Nucleus accumbens (tissue), 56 donors: ENCODE results near the gene OR6M1.

Experiments used
- DNase-seq, 56 donors: peaks; one replicate each; lab custom pipeline; 2025; lab: John Stamatoyannopoulos, UW

OR6M1 gene, protein sequence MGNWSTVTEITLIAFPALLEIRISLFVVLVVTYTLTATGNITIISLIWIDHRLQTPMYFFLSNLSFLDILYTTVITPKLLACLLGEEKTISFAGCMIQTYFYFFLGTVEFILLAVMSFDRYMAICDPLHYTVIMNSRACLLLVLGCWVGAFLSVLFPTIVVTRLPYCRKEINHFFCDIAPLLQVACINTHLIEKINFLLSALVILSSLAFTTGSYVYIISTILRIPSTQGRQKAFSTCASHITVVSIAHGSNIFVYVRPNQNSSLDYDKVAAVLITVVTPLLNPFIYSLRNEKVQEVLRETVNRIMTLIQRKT

DNA sequence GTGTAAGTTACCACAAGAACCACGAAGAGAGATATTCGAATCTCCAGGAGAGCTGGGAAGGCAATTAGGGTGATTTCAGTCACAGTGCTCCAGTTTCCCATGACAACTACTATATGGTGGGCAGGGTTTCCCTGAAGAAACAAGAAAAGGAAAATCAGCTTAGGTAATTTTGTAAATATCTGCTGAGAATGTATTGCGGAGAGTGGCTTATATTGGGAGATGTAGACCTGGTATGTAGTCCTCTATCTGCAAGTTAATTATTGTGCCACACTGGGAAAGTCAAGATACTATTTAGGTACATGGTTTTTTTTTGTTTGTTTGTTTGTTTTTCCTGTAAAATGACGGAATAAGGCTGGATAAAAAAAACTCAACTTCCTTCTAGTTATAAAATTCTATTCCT lies at the start of gene OR6M1:
Gene OR6M1, minus strand, starts transcription at position 101 of the 400 bp plus-strand sequence. Its CDS starts 0 bp downstream, at position 101.
- DNase-seq = no peak

DNA sequence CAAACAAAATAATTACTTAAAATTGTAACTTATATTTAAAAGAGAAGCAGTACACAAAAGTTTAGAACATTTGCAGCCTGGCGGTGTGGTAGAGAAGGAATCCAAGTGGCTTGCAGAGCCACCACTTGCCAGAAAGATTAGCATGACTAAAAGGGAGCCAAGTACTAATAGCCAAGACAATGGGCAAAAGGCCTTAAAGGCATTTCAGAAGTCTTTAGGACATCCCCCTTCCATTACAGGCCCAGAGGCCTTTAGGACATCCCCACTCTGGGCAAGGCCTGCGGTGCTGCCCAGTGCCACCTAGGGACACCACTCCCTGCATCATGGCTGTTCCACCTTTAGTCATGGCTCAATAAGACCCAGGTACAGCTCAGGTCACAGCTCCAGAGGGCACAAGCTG lies 46.9 kb upstream of the OR6M1 start:
- DNase-seq = no peak

DNA sequence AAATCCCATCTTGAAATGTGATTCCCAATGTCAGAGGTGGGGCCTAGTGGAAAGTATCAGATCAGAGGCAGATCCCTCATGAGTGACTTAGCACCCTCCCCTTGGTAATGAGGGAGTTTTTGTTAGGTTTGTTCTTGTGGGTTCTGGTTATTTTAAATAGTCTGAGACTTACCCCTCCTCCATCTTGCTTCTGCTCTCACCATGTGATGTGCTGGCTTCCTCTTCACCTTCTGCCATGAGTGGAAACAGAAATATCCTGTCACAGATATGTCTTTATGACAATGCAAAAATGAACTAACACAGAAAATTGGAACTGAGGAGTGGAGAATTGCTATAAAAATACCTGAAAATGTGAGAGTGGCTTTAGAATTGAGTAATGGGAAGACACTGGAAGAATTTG lies 46.2 kb upstream of the OR6M1 start:
- DNase-seq = no peak

DNA sequence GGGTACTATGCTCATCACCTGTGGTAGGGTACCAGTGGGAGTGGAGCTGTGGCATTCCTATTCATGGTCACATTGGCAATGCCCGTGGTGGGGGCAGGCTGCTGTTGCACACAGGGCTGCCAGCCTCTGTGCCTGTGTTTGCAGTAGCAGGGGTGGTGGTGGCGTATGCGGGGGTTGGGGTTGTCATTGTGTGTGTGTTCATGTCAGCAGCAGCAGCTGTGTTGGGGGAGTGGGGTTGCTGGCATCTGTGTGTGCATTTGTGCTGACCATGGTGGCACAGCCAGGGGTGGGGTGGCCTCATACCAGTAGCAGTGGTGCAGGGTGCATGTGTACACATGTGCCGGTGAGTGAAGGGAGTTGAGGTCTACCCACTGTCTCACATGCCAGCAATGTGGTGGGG lies 45.0 kb upstream of the OR6M1 start:
- no peak for DNase-seq

DNA sequence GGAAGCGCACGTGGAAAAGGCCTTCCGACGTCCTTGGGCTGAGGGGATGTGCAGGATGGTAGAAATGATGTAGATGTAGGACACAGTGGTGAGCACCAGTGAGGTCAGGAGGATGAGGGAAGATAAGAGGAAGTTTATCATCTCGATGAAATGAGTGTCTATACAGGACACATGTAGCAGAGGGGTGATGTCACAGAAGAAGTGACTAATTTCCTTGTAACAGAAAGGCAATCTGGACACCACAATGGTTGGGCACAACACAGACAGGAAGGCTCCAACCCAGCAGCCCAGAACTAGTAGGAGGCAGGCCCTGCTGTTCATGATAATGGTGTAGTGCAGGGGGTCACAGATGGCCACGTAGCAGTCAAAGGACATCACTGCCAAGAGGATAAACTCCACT lies 35.0 kb upstream of the OR6M1 start:
- no peak for DNase-seq

DNA sequence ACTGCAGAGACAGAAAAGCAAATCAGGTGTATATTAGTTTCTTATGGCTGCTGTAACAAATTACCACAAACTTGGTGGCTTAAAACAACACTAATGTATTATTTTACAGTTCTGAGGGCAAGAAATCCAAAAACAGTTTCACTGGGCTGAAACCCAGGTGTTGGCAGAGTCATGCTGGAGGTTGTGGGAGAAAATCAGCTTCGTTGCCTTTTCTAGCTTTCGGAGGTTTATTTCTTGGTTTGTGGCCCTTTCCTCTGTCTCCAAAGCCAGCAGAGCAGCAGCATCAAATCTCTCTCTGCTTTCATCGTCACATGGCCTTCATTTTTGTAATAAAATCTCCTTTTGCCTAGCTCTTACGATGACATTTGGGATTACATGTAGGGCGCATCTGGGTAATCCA lies 33.0 kb upstream of the OR6M1 start:
- DNase-seq = no peak

DNA sequence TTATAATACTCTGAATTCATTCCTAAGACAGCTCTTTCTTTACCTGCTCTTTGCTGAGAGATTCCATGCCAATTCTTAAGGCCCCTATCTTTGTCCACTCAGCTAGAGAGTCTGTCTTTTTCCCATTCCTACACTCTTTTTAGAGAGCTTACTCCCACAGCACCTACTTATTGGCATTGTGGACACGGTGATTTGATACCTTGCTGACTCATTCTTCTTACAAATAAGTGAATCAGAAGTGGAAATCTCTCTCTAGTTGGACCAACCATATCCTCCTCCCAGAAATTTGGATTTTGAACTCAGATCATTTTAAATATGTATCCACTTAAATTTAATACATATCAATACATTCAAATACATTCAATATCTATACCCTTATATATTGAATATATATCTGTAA lies 32.5 kb upstream of the OR6M1 start:
- DNase-seq = no peak

DNA sequence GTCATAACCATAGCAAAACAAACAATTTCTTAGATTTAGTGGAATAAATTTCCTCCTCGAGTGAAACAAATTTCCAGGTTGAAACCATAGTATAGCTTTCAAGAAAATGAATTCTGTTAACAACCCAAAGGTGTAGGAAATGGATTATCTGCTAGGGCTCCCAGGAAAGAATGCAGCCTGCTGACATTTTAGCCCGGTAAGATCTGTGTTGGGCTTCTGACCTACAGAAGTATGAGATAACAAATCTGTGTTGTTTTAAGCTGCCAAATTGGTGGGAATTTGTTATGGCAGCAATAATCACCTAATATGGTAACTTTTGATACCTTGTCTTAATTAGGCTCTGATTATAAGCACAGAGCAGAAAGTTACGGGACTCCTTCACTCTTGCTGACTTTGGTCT lies 32.0 kb upstream of the OR6M1 start:
- DNase-seq = no peak

DNA sequence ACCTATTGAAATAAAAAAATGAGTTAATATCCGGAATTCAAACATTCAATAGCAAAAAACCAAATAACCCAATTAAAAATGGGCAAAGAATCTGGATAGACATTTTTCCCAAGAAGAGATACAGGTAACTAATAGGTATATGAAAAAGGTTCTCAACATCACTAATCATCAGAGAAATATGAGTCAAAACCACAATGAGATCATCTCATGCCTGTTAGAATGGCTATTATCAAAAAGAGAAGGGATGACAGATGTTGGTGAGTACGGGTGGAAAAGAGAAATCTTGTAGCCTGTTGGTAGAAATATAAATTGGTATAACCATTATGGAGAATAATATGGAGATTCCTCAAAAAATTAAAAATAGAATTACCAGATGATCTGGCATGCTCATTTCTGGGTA lies 26.9 kb upstream of the OR6M1 start:
- no peak for DNase-seq

DNA sequence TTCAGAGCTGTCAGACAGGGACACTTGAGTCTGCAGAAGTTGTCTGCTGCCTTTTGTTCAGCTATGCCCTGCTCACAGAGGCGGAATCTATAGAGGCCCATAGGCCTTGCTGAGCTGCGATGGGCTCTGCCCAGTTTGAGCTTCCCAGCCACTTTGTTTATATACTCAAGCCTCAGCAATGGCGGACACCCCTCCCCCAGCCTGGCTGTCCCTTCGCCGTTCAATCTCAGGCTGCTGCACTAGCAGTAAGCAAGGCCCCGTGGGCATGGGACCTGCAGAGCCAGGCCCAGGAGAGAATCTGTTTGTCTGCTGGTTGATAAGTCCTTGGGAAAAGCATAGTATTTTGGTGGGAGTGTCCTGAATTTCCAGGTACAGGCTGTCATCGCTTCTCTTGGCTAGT lies 23.6 kb upstream of the OR6M1 start:
- no peak for DNase-seq

DNA sequence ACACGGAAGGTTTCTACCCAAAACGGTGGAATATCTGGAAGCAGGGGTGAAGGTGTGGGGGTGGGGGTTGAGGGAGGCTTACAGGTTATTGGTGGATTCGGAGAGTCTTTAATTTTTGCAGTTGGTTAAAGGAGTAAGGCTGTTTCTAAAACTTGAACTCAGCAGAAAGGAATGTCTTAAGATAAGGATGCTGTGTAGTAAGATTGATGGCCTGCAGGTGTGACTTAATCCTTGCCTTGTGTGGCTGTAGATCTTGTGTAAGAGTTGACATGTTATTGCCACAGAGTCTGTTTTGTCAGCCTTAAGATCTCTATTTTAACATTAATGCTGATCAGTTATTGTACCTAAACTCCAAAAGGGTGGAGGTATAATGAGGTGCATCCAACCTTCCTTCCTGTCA lies 16.4 kb upstream of the OR6M1 start:
- DNase-seq = no peak

DNA sequence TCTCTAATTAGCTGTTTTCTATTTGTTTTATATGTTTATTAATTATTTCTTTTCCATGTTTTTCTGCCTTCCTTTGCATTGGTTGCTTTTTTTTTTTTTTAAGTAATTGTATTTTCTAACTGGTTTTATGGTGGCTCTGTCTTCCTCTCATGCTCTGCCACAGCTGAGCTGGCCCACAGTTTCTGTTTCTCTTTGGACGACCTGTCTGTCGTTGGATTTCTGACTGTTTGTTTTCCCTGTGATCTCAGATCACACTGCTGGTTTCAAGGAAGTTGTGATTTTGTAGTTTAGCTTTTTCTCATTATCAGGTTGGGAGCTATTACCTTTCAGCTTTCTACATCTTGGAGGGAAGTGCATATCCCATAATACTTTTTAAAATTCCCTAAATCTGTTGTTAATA lies 15.9 kb upstream of the OR6M1 start:
- no peak for DNase-seq

DNA sequence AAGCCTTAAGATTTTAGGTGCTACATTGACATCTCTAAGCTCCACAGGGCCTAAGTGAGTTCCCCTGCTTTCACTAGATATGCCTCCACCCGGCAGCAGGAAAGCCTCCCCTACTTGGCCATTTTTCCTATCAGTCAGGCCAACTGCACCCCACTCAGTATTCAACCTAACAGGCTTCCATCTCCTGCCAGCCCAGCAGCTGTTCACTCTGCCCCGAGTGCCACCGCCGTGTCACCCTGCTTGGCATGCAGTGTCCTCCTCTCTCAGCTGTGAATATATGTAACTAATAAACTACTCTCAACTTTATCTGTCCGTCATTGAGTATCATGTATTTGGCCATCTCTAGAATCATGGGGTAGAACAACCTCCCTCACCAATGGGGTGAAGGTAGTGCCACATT lies 9.0 kb upstream of the OR6M1 start:
- DNase-seq = no peak

DNA sequence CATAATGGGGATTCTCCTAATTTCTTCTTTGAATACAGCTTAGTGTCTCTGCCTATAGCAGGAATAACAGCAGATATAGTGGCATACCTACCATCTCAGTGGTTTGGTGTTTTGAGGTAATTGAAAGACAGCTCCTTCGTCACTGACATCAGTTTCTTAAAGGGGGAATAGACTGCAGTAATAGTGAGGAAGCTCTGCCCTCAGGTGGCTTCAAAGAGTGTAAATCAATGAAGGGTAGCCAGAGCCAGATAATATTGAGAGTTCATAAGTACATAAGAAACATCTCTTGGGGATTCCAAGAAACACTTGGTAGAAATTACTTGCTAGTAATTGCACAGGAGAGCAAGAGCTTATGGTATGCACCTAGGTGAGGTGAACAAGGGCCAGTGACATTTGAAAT lies 4.4 kb downstream of the OR6M1 start:
- DNase-seq = no peak

DNA sequence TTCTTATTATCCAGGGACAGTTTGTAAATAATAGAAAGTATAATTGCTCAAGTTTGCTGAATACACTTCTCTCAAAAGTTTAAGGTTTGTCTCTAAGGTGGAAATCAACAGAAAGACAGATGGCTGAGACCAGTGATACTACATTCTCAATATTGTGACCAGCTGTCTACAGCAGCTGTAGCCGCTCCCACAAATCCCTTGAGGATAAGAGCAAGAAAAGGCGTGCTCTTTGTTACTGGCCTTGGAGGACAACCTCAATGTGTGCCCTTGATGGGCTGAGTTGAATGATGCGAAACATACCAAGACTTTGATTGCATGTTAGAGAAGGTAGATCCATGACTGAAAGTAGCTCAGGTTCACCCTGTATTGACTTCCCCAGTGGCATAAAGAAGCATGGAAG lies 6.1 kb downstream of the OR6M1 start:
- DNase-seq = no peak

DNA sequence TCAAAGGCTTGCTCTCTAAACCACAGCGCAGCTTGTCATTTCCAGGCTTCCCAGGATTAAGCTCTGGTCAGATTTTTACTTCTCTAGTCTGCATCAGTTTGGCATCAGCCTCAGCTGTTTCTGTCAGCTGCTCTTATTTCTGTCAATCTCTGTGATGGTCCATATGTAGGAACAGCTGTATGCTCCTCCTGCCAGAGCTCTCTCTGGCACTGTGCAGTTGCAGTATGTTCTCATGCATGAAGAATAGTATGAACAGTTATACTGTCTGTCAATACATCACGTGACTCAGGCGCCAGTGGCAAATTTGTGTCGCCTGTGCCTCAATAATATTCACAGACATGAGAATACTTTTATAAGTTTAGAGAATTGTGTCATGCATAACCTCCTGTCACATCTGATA lies 6.7 kb downstream of the OR6M1 start:
- peak in 1 of 56 donors; percentile 11 for DNase-seq

DNA sequence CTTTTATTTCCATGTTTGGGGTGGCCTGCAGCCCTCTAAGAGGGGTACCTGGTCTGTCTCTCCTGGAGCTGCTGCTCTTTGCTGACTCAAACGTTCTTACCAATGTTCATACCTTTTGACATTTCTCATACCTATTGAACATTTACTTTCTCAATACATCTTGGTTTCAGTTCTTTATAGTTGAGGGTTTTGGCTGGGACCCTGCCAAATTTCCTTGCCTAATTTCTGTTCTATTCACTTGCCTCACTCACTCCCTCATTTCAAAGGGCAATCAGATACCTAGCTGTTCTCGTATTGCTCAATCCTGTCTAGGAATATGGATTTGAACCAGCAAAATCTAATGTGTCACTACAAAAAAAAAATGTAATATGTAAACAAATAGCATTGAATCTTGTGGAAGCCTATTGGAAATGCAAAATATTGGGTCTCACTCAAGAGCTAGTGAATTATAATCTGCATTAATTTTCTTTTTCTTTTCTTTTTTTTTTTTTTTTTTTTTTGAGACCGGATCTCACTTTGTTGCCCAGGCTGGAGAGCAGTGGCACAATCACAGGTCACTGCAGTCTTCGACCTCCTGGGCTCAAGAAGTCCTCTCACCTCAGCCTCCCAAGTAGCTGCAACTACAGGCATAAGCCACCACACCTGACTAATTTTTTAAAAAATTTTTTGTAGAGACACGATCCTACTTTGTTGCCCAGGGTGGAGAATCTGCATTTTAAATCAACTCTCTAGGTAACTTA lies 7.5 kb downstream of the OR6M1 start:
- DNase-seq = no peak

DNA sequence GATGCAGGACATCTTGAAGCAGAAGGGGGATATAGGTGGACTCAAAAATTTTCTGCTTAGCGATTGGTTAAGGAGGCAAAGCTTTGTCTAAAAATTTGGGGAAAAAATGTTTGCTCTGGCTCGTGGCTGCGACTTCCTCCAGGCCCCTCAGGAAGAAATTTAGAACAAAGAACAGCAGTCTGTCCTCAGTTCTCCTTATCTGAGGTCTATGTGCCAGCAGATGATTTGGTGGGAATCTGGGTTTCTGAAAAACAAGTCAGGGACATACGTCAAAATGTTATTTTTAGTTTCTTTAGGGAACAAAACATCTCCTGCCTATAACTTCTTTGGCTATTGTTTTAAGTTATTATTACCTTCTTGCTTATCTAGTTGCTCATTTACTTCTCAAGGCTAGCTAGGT lies 8.1 kb downstream of the OR6M1 start:
- no peak for DNase-seq

DNA sequence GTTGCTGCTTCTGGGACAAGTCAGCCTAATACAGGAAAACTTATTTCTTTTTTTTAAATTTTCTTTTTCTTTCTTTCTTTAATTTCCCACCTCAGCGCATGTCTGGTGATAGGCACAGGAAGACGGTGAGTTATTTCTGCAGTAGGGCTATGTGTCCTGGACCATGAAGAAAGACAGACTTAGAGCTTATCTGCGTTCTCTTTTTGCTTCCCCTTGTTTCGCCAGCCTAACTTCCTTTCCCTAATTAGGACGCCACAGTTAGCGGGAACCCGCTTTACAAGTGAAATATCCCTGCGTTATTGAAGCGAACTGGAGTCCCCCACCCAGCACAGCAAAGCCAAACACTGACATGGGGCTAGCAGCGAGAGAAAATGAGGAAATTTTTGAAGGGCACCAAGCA lies 8.6 kb downstream of the OR6M1 start:
- no peak for DNase-seq

DNA sequence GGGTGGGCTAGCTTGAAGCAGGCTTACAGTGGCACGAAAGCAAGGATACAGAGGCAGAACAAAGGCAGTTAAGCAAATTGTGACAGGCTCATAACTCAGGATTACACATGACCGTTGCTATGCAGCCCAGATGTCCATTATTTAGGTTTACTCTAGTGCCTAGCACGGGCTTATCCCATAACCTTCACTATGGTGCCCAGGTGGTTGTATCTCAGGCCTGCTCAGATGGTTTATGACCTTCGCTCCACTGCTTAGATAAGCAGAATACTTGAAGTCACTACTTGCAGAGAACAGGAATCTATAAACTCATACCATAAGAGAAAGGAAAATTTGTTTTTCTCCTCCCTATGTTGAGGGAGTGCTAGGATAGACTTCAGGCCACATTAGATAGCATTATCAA lies 9.0 kb downstream of the OR6M1 start:
- no peak for DNase-seq

DNA sequence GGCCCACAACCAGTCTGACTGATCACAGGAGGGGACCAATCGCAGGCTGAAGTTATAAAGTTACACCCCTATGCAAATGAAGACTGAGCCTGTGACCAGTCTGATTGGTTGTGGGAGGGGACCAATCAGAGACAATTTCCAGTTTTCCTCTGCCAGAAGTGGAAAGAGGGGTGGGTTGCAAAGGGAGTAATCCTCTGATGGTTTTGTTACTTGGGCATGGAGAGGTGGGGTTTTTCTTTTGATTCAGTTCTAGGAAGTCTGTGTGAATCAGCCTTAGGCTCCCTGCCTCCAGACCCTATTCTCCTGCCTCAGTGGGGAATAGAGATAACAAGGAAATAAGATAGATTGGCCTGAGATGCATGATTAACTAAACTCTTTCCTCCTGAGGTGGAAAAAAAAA lies 9.9 kb downstream of the OR6M1 start:
- DNase-seq = no peak

DNA sequence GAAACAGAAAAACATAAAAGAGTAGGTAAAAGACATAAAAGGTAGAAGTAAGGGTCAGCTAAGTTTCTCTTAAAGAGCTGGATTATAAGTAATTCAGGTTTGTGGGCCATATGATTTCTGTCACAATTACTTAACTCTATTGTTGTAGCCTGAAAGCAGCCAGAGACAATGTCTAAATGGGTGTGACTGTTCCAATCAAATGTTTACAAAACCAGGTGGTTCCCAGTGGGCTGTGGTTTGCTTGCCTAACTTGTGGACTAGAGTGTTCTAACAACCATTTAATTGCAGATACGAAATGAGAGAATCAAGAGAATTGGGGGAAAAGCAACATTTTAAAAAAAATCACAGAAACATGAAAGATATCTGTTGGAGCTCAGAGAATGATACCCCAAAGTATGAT lies 22.6 kb downstream of the OR6M1 start:
- DNase-seq = no peak
